Activated CD4-positive, alpha-beta T cell treated with anti-CD3 and anti-CD28 coated beads for 36 hours (primary cell): Measurements from ENCODE around the gene PAK6. TPM values are rescaled to one million over a fixed set of nuclear protein-coding genes. Genes with fewer than 3 reads are reported as not detected.

Experiments used
- ATAC-seq: fragments of 200-7000 bp; cut with Tn5 transposase; one replicate; pipeline ENCODE4 v1.10.0; 2021; ENCODE audit warnings: mild to moderate bottlenecking, moderate library complexity
- CTCF ChIA-PET: fragments of 350-600 bp; sonication (Branson Sonifier 250); formaldehyde crosslinking; loops from one replicate; lab custom pipeline; 2021; ENCODE audit warnings: antibody characterized with exemption; lab: Charles Lee
- POLR2A ChIA-PET: fragments of 350-600 bp; sonication (Branson Sonifier 250); formaldehyde crosslinking; loops from one replicate; lab custom pipeline; 2021; ENCODE audit warnings: antibody characterized with exemption, inconsistent platforms; lab: Charles Lee
- DNase-seq: peaks from one replicate; pipeline ENCODE4 v3.0.0-alpha.2; 2020
- H3K27ac Mint-ChIP-seq: one replicate; pipeline ENCODE4 v1.8.0; 2021; ENCODE audit warnings: mixed read lengths
- H3K27me3 Mint-ChIP-seq: one replicate; pipeline ENCODE4 v1.8.0; 2021; ENCODE audit warnings: mixed read lengths
- H3K36me3 Mint-ChIP-seq: one replicate; pipeline ENCODE4 v1.8.0; 2021; ENCODE audit warnings: low read depth, mixed read lengths
- H3K4me1 Mint-ChIP-seq: one replicate; pipeline ENCODE4 v1.8.0; 2021; ENCODE audit warnings: mixed read lengths
- H3K4me3 Mint-ChIP-seq: one replicate; pipeline ENCODE4 v1.8.0; 2021; ENCODE audit warnings: mild to moderate bottlenecking, moderate library complexity, mixed read lengths
- H3K9me3 Mint-ChIP-seq: one replicate; pipeline ENCODE4 v1.8.0; 2021; ENCODE audit warnings: low read depth, mixed read lengths
- intact Hi-C, 2 experiments: fragments of 100-400 bp; cut with DNase I in 1 of 2; cut with micrococcal nuclease in 1 of 2; formaldehyde crosslinking; loops; one replicate each; pipeline versions ENCODE4 v1.14.2 to v1.15.1; 2022 to 2024; cut with DNase I, micrococcal nuclease
- total RNA-seq, 2 experiments: library from RNA; stranded (reverse); gene quantifications; one replicate each; pipeline ENCODE4 v1.2.3, GENCODE V29; 2021

The PAK6 gene
- total RNA-seq, 2 experiments from 2014 or later: 0.30 to 0.53 TPM

- DNase-seq (no peak), ATAC-seq (no peak)
- ChIA-PET POLR2A (no interaction called here), CTCF (interaction anchor here (0.6 to 2.8 kb wide), 6 partner anchors 24 to 1713 kb away, joined by 3 to 17 read pairs (median 4); no protein-coding TSS in a partner anchor)
- H3K27ac Mint-ChIP-seq: no peak overlapping the region
- peaks cover 15% of the 10 kb centered on the region for H3K27me3 Mint-ChIP-seq
- peaks cover 7% of the 10 kb centered on the region for H3K4me1 Mint-ChIP-seq
- no peak overlapping the region for H3K4me3 Mint-ChIP-seq
- no peaks in the 10 kb centered on the region for H3K9me3 Mint-ChIP-seq
- no peaks in the 10 kb centered on the region for H3K36me3 Mint-ChIP-seq
- intact Hi-C loops: no loop called here
These were observed 2.7 kb downstream of the PAK6 start for GRCh38 chr15:40241269-40242212.

DNA sequence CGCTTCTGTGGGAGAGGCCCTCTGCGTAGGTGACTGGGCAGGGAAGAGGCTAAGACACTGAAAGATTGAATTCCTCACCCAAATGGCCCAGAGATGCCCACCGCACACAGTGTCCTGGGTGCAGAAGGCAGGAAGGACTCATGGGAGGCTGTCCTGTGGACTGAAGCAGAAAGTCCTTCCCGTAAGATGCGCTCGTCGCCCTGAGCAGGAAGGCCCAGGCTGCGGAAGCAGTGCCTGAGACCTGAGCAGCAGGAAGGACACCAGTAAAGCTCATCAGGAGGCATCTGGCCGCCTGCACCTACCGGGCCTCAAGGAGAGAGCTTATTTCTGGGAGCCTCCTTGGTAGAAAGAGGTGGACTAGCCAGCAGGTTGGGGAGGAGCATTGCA, 3.3 kb downstream of the PAK6 start:
- Mint-ChIP-seq H3K36me3 (no peaks in the 10 kb centered on the region), H3K4me1 (peaks cover 7% of the 10 kb centered on the region), H3K27ac (no peak overlapping the region), H3K27me3 (peaks cover 15% of the 10 kb centered on the region), H3K9me3 (no peaks in the 10 kb centered on the region), H3K4me3 (no peak overlapping the region)
- POLR2A ChIA-PET: interaction anchor here (0.5 kb wide), 1 partner anchor 234 kb away, joined by 4 read pairs; no protein-coding TSS in a partner anchor
- CTCF ChIA-PET: interaction anchor here (2.8 kb wide), 1 partner anchor 31 kb away, joined by 17 read pairs; no protein-coding TSS in a partner anchor
- ATAC-seq (no peak), DNase-seq (no peak)
- intact Hi-C loops: no loop called here

- Mint-ChIP-seq H3K4me1 (peaks cover 7% of the 10 kb centered on the region), H3K36me3 (no peaks in the 10 kb centered on the region), H3K9me3 (no peaks in the 10 kb centered on the region), H3K4me3 (no peak overlapping the region), H3K27me3 (peaks cover 15% of the 10 kb centered on the region), H3K27ac (no peak overlapping the region)
- ChIA-PET POLR2A (interaction anchor here (0.5 kb wide), 1 partner anchor 233 kb away, joined by 4 read pairs; no protein-coding TSS in a partner anchor), CTCF (interaction anchor here (2.8 kb wide), 1 partner anchor 30 kb away, joined by 17 read pairs; no protein-coding TSS in a partner anchor)
- intact Hi-C loops: no loop called here
- DNase-seq (no peak), ATAC-seq (no peak)
These were observed 3.7 kb downstream of the PAK6 start for GRCh38 chr15:40242601-40243000.

- CTCF ChIA-PET: interaction anchor here (0.7 to 2.8 kb wide), 2 partner anchors 30 to 200 kb away, joined by 5 to 17 read pairs; no protein-coding TSS in a partner anchor
These were observed 4.4 kb downstream of the PAK6 start for GRCh38 chr15:40243126-40243810.

GRCh38 chr15:40244961-40245523, 6.2 kb downstream of the PAK6 start:
- intact Hi-C loops: no loop called here
- Mint-ChIP-seq H3K27ac (no peak overlapping the region), H3K36me3 (no peaks in the 10 kb centered on the region), H3K4me3 (no peak overlapping the region), H3K4me1 (no peaks in the 10 kb centered on the region), H3K27me3 (peaks cover under 1% of the 10 kb centered on the region), H3K9me3 (no peaks in the 10 kb centered on the region)
- ChIA-PET CTCF (interaction anchor here (0.5 to 0.8 kb wide), 2 partner anchors 30 to 71 kb away, joined by 3 to 4 read pairs; no protein-coding TSS in a partner anchor), POLR2A (no interaction called here)
- DNase-seq: no peak
- no peak for ATAC-seq

More at GRCh38 chr15:40243126-40243810, 4.4 kb downstream of the PAK6 start:
- Mint-ChIP-seq H3K4me1 (peaks cover 5% of the 10 kb centered on the region), H3K36me3 (no peaks in the 10 kb centered on the region), H3K4me3 (no peak overlapping the region), H3K27ac (no peak overlapping the region), H3K27me3 (peaks cover 9% of the 10 kb centered on the region), H3K9me3 (no peaks in the 10 kb centered on the region)
- ATAC-seq: no peak
- DNase-seq: no peak
- POLR2A ChIA-PET: no interaction called here
- intact Hi-C loops: no loop called here

DNA sequence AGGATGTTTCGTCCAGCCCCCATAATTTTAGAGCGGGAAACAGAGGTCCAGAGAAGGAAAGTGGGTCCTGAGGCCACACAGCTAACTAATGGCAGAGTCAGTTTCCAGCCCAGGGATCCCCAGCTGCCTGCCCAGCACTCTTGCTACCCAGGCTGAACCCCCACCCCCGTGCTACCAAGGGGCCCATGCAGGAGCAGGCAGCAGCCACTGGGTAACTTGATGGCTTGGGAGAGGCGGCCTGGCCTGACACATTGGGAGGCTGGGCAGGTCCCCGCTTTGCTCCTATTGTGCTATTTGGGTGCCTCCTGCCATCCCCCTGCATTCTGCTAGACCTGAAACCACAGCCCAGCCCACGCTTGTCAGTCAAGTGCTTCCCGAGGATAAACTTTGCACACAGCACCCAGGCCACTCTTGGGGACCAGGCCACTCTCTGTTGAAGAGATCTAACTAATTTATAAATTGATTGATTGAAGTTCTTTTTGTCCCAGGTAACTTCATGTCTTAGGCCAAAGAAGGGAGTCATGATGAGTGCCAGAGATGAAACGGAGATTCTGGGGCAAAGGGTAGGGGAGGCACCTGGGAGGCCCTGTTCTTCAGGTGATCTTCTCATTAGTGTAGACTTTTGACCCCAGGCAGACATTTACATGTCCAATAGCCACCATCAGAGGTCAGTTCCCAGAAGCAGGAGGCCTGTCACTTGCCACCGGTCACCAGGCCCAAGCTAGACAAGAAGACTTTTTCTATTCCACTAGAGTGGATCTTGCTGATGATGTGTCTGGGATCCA, 7.0 kb downstream of the PAK6 start:
- DNase-seq: no peak

DNA sequence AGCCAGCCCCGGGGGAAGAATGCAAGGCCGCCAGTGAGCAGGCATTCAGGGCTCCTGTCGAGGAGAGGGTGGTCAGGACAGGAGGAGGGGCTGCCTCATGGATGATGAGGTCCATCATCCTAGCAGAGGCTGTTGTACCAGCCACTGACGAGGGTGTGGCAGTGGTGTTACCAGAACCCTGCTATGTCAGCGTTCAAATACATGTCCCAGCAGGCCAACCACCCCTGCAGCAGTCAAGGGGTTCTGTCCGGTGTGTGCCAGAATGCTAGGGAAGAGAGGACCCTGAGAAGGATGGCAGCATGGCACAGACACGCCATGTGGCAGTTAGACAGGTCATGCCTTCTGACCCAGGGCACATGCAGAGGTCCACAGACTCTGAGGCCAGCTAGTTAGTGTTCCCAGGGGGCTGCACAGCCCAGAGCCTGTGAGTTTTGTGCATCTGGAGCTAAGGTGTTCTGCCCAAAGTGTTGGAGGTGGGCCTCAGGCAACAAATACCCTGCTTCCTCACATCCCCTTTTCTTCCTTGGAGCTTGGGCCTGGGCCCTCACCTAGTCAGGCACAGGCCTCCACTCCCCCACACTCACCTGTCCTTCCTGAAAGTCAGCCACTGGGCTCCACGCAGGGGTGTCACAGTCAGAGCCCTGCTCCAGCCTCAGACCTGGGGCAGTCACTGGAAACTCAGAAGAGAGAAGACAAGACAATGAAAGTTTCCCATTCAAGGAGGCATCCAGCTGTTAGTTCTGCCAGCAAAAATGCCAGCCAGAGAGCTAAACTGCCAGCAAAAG, 7.8 kb downstream of the PAK6 start:
- Mint-ChIP-seq H3K27me3 (peaks cover 11% of the 10 kb centered on the region), H3K4me1 (no peaks in the 10 kb centered on the region), H3K27ac (no peak overlapping the region), H3K4me3 (no peak overlapping the region), H3K9me3 (no peaks in the 10 kb centered on the region), H3K36me3 (no peaks in the 10 kb centered on the region)
- intact Hi-C loops: no loop called here
- ChIA-PET CTCF (interaction anchor here (0.8 to 1.6 kb wide), 4 partner anchors 27 to 34 kb away, joined by 3 to 6 read pairs (median 6); no protein-coding TSS in a partner anchor), POLR2A (no interaction called here)
- ATAC-seq: no peak
- no peak for DNase-seq

More for the DNA sequence above, 7.0 kb downstream of the PAK6 start:
- H3K27ac Mint-ChIP-seq: no peak overlapping the region
- H3K4me3 Mint-ChIP-seq: no peak overlapping the region
- no peaks in the 10 kb centered on the region for H3K36me3 Mint-ChIP-seq
- intact Hi-C loops: no loop called here
- ChIA-PET POLR2A (no interaction called here), CTCF (interaction anchor here (1.1 to 1.6 kb wide), 3 partner anchors 28 to 35 kb away, joined by 3 to 6 read pairs (median 6); no protein-coding TSS in a partner anchor)
- H3K27me3 Mint-ChIP-seq: peaks cover 2% of the 10 kb centered on the region
- no peak for ATAC-seq
- H3K9me3 Mint-ChIP-seq: no peaks in the 10 kb centered on the region
- no peaks in the 10 kb centered on the region for H3K4me1 Mint-ChIP-seq

- peaks cover 14% of the 10 kb centered on the region for H3K27me3 Mint-ChIP-seq
- no peak for ATAC-seq
- no peak for DNase-seq
- POLR2A ChIA-PET: no interaction called here
- intact Hi-C loops: no loop called here
- H3K9me3 Mint-ChIP-seq: no peaks in the 10 kb centered on the region
- CTCF ChIA-PET: interaction anchor here (0.8 to 1.6 kb wide), 4 partner anchors 26 to 33 kb away, joined by 3 to 6 read pairs (median 6); no protein-coding TSS in a partner anchor
- no peaks in the 10 kb centered on the region for H3K4me1 Mint-ChIP-seq
- no peak overlapping the region for H3K4me3 Mint-ChIP-seq
- H3K36me3 Mint-ChIP-seq: no peaks in the 10 kb centered on the region
- H3K27ac Mint-ChIP-seq: no peak overlapping the region
These were observed 8.6 kb downstream of the PAK6 start for GRCh38 chr15:40247406-40247971.

- H3K9me3 Mint-ChIP-seq: no peaks in the 10 kb centered on the region
- CTCF ChIA-PET: interaction anchor here (1.2 to 2.5 kb wide), 3 partner anchors 25 to 27 kb away, joined by 3 to 9 read pairs (median 6); no protein-coding TSS in a partner anchor
- DNase-seq (no peak), ATAC-seq (no peak)
- H3K4me1 Mint-ChIP-seq: peaks cover 4% of the 10 kb centered on the region
- POLR2A ChIA-PET: no interaction called here
- no peak overlapping the region for H3K27ac Mint-ChIP-seq
- peaks cover 18% of the 10 kb centered on the region for H3K27me3 Mint-ChIP-seq
- intact Hi-C loops: no loop called here
- H3K36me3 Mint-ChIP-seq: no peaks in the 10 kb centered on the region
- no peak overlapping the region for H3K4me3 Mint-ChIP-seq
These were observed 9.3 kb downstream of the PAK6 start for GRCh38 chr15:40248006-40248783.
